ENCODE results near the gene UBR2. TPM values are rescaled to one million over a fixed set of nuclear protein-coding genes. Genes with fewer than 3 reads are reported as not detected.

UBR2 gene
- total RNA-seq, 2 donors from 2014 or later: 21.6 to 22.5 TPM

- Histone ChIP-seq H3K9ac (ENCODE audit: extremely low read depth, low read length, poor library complexity, severe bottlenecking) (no peak overlapping the region), H3K27ac (ENCODE audit: low read depth, low read length) (no peak overlapping the region), H3K36me3 (ENCODE audit: control insufficient read depth, insufficient read depth, low read length) (peaks cover 75% of the 10 kb centered on the region), H3K4me1 (ENCODE audit: control insufficient read depth, insufficient read depth, low read length) (no peaks in the 10 kb centered on the region), H3K9me3 (ENCODE audit: control insufficient read depth, low read length) (no peaks in the 10 kb centered on the region), H3K4me3 (ENCODE audit: low read length) (no peak overlapping the region), H3K27me3 (ENCODE audit: control insufficient read depth, insufficient read depth, low read length, poor library complexity, severe bottlenecking) (no peaks in the 10 kb centered on the region)
- Mint-ChIP-seq H3K27ac (no peak overlapping the region), H3K27me3 (ENCODE audit: insufficient read depth) (no peaks in the 10 kb centered on the region), H3K36me3 (ENCODE audit: low read depth) (peaks cover 76% of the 10 kb centered on the region), H3K4me1 (no peaks in the 10 kb centered on the region), H3K9me3 (no peaks in the 10 kb centered on the region), H3K4me3 (no peak overlapping the region)
- no peak for TF ChIP-seq CTCF (conservative IDR thresholded peaks at IDR 0.05)
- no peak for DNase-seq
- WGBS, 2 experiments (ENCODE audit: insufficient coverage in 1 of 2, insufficient read length in 1 of 2): 93% methylated on average over 3 of the region's 3 CpGs; no CpG with 5 or more reads in 1 of the 2 experiments
These were observed 111.0 kb downstream of the UBR2 start for GRCh38 chr6:42674780-42675179.

GRCh38 chr6:42679358-42679757 lies 115.5 kb downstream of the UBR2 start:
- no peak overlapping the region for H3K9ac ChIP-seq (ENCODE audit: extremely low read depth, low read length, poor library complexity, severe bottlenecking)
- DNase-seq: no peak

DNA sequence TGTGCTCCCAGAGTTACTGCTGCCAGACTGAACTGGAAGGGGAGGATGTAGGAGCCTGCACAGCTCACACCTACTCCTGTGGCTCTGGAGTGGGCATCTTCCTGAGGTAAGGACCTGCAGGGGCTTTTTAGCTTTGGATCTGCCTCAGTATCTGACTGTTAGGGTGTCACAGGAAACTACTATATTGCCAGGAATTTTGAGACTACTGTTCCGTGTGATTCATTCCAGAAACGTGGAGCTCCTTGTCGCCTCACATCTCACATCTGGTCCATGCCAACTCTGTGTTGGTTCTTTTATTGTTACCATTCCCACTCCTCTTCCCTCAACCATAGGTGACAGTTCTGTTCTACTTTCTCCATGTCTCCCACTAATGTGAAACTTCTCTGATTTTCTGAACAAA lies 124.5 kb downstream of the UBR2 start:
- TF ChIP-seq CTCF (conservative IDR thresholded peaks at IDR 0.05): no peak
- Histone ChIP-seq H3K9me3 (ENCODE audit: control insufficient read depth, low read length) (peaks cover 17% of the 10 kb centered on the region), H3K27me3 (ENCODE audit: control insufficient read depth, insufficient read depth, low read length, poor library complexity, severe bottlenecking) (no peaks in the 10 kb centered on the region), H3K4me1 (ENCODE audit: control insufficient read depth, insufficient read depth, low read length) (peaks cover 3% of the 10 kb centered on the region), H3K27ac (ENCODE audit: low read depth, low read length) (no peak overlapping the region), H3K9ac (ENCODE audit: extremely low read depth, low read length, poor library complexity, severe bottlenecking) (no peak overlapping the region), H3K4me3 (ENCODE audit: low read length) (no peak overlapping the region), H3K36me3 (ENCODE audit: control insufficient read depth, insufficient read depth, low read length) (peaks cover 75% of the 10 kb centered on the region)
- Mint-ChIP-seq H3K36me3 (ENCODE audit: low read depth) (peaks cover 87% of the 10 kb centered on the region), H3K27ac (no peak overlapping the region), H3K4me1 (no peaks in the 10 kb centered on the region), H3K9me3 (peaks cover 26% of the 10 kb centered on the region), H3K27me3 (ENCODE audit: insufficient read depth) (no peaks in the 10 kb centered on the region), H3K4me3 (no peak overlapping the region)
- WGBS, 2 experiments (ENCODE audit: insufficient coverage in 1 of 2, insufficient read length in 1 of 2): 91 to 94% methylated on average over 3 of the region's 3 CpGs
- no peak for DNase-seq

More at GRCh38 chr6:42679358-42679757, 115.5 kb downstream of the UBR2 start:
- H3K4me1 Mint-ChIP-seq: no peaks in the 10 kb centered on the region
- Histone ChIP-seq H3K27me3 (ENCODE audit: control insufficient read depth, insufficient read depth, low read length, poor library complexity, severe bottlenecking) (no peaks in the 10 kb centered on the region), H3K4me1 (ENCODE audit: control insufficient read depth, insufficient read depth, low read length) (no peaks in the 10 kb centered on the region), H3K36me3 (ENCODE audit: control insufficient read depth, insufficient read depth, low read length) (peaks cover 82% of the 10 kb centered on the region), H3K9me3 (ENCODE audit: control insufficient read depth, low read length) (no peaks in the 10 kb centered on the region), H3K4me3 (ENCODE audit: low read length) (no peak overlapping the region), H3K27ac (ENCODE audit: low read depth, low read length) (no peak overlapping the region)
- H3K27me3 Mint-ChIP-seq (ENCODE audit: insufficient read depth): no peaks in the 10 kb centered on the region
- no peaks in the 10 kb centered on the region for H3K9me3 Mint-ChIP-seq
- 97% methylated on average over 5 of the region's 5 CpGs for WGBS, 2 experiments (ENCODE audit: insufficient coverage in 1 of 2, insufficient read length in 1 of 2)
- no peak overlapping the region for H3K27ac Mint-ChIP-seq
- peaks cover 79% of the 10 kb centered on the region for H3K36me3 Mint-ChIP-seq (ENCODE audit: low read depth)
- H3K4me3 Mint-ChIP-seq: no peak overlapping the region
- no peak for TF ChIP-seq CTCF (conservative IDR thresholded peaks at IDR 0.05)

Measured in endodermal cell (in vitro differentiated cells).